Heart left ventricle (tissue), 16 donors: ENCODE results near the gene FAM180A. TPM values are rescaled to one million over a fixed set of nuclear protein-coding genes. Genes with fewer than 3 reads are reported as not detected.

Source experiments
- ATAC-seq, 4 donors: fragments of 200-7000 bp; cut with Tn5 transposase; one replicate each; pipeline ENCODE4 v1.9.1; 2020 to 2022; ENCODE audit warnings: moderate library complexity in 4 of 4, mild to moderate bottlenecking in 3 of 4, moderate number of reproducible peaks in 1 of 4
- DNase-seq, 5 donors: peaks; one replicate each; pipeline ENCODE4 v3.0.0-alpha.2; 2020
- H3K27ac ChIP-seq, 12 donors: fragments of 200-600 bp; sonication (generic) in 4 of 12; one replicate each; pipeline versions ENCODE4 v1.5.0 to v1.8.0; 2016 to 2022; ENCODE audit warnings: mild to moderate bottlenecking in 2 of 12
- H3K27me3 ChIP-seq, 9 donors: fragments of 200-600 bp; sonication (generic) in 2 of 9; one replicate each; pipeline versions ENCODE4 v1.5.1 to v1.8.0; 2016 to 2022; ENCODE audit warnings: mild to moderate bottlenecking in 3 of 9
- H3K36me3 ChIP-seq, 9 donors: fragments of 200-600 bp; sonication (generic) in 2 of 9; one replicate each; pipeline versions ENCODE4 v1.5.0 to v1.8.0; 2018 to 2022; ENCODE audit warnings: mild to moderate bottlenecking in 2 of 9
- H3K4me1 ChIP-seq, 12 donors: fragments of 200-600 bp; sonication (generic) in 4 of 12; one replicate each; pipeline versions ENCODE4 v1.5.0 to v1.8.0; 2016 to 2022; ENCODE audit warnings: mild to moderate bottlenecking in 3 of 12
- H3K4me3 ChIP-seq, 12 donors: fragments of 200-600 bp; sonication (generic) in 4 of 12; one replicate each; pipeline versions ENCODE4 v1.5.0 to v1.8.0; 2017 to 2022; ENCODE audit warnings: mild to moderate bottlenecking in 9 of 12, moderate library complexity in 4 of 12
- H3K9me3 ChIP-seq, 12 donors: fragments of 200-600 bp; sonication (generic) in 4 of 12; one replicate each; pipeline versions ENCODE4 v1.5.0 to v1.8.0; 2016 to 2022; ENCODE audit warnings: mild to moderate bottlenecking in 1 of 12
- CTCF ChIP-seq, 12 donors: fragments of 200-600 bp; sonication (generic) in 4 of 12; IDR thresholded peaks; one replicate each; pipeline versions ENCODE4 v1.5.0 to v1.8.0; 2018 to 2022; ENCODE audit warnings: antibody characterized with exemption in 12 of 12, mild to moderate bottlenecking in 5 of 12
- POLR2A ChIP-seq, 2 donors: fragments of 450-650 bp; IDR thresholded peaks; one replicate each; pipeline ENCODE4 v1.6.1; 2017; ENCODE audit warnings: antibody characterized with exemption in 2 of 2, mild to moderate bottlenecking in 2 of 2, moderate library complexity in 2 of 2
- WGBS, 4 donors: extraction: QIAGEN DNeasy Blood & Tissue Kit in 2 of 4; methylation state at CpG; one replicate each; pipeline versions ENCODE4 v1.1.5 to v1.1.7; 2013 to 2018; 5-methylcytosine and 5-hydroxymethylcytosine counted together
- intact Hi-C, 10 donors: fragments of 100-400 bp; cut with DNase I; formaldehyde crosslinking; loops; one replicate each; pipeline versions ENCODE4 v1.11.1 to v1.14.2; 2022
- polyA plus RNA-seq, 2 donors: library from polyadenylated mRNA; stranded (reverse); fragments of 200-250 nt; gene quantifications; one replicate each; pipeline ENCODE4 v1.2.3, GENCODE V29; 2013
- total RNA-seq, 9 donors: library from RNA; depleted of rRNA in 2 of 9; stranded (reverse); fragments of >200 nt in 2 of 9; fragmentation: NEBNext Ultra II Directional in 3 of 9; extraction: Animal tissue kit (Norgen Biotek cat#: 25700) in 3 of 9; gene quantifications; one replicate each; pipeline versions ENCODE4 v1.1.0 to v1.2.4, GENCODE V29; 2016 to 2023
- donor health status: ischemic (EF 13 %, LVEDD 7.1; RV severe dilation, severe dysfunction).
- donor health status: healthy with polysubstance abuse.
- donor health status: DM: no; HTN: yes; CAD: no.
- donor health status: DM: no; HTN: no; CAD: no.
- donor health status: ischemic (EF 25% LVEDD 6.9; RV normal size, moderate dysfunction).
- donor health status: ischemic (EF 25% LVEDD 5.7; RV mildly dilated, moderate dysfunction).
- donor health status: healthy.
- donor health status: DM: yes; HTN: yes; CAD: no.
- donor health status: ischemic (EF 35%, LVEDD 5.7; RV mildly dilated, moderate dysfunction).
- donor health status: nonischemic (EF 11% LVEDD 7.7; RV severe dilation, severe dysfunction).
- donor health status: DM: yes; HTN: yes; CAD: no.
- donor health status: PGD.
- donor health status: ischemic (EF 29% LVEDD 5.4; RV normal size, mild dysfunction).
- donor health status: nonischemic (EF 23%, LVEDD 6.1; RV moderate dilation, normal function).

FAM180A gene
- total and polyA plus RNA-seq, 11 donors: 7.9 to 63.5 (median 20.8) TPM

DNA sequence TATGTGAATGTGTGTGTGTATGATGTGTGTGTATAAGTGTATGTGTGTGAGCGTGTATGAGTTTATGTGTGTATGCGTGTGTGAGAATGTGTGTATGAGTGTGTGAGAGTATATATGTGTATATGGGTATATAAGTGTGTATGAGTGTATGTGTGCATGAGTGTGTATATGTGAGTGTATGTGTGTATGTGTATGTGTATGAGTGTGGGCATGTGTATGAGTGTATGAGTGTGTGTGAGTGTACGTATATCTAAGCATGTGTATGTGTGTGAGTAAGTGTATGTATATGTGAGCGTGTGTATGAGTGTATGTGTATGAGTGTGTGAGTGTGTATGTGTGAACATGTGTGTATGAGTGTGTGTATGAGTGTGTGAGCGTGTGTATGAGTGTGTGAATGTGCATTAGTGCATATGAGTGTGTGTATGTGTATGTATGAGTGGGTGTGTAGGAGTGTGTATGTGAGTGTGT lies 33.5 kb downstream of the FAM180A start:
- Histone ChIP-seq H3K36me3 (no peaks in the 10 kb centered on the region), H3K27me3 (no peaks in the 10 kb centered on the region), H3K9me3 (no peaks in the 10 kb centered on the region), H3K27ac (peak overlapping the region in 1 of 12 donors; percentile 28), H3K4me1 (peaks cover 0 to 26% (median 11%) of the 10 kb centered on the region in 12 donors), H3K4me3 (no peak overlapping the region)
- DNase-seq: no peak
- ATAC-seq: no peak
- intact Hi-C loops: no loop called here
- TF ChIP-seq POLR2A (IDR thresholded peaks at IDR 0.05) (no peak), CTCF (IDR thresholded peaks at IDR 0.05) (no peak)
- WGBS, 4 donors: 93 to 98% (median 97%) methylated on average over 5 of the region's 5 CpGs

GRCh38 chr7:135714534-135715009 lies 34.0 kb downstream of the FAM180A start:
- H3K4me3 ChIP-seq: no peak overlapping the region
- H3K4me1 ChIP-seq: peaks cover 0 to 26% (median 11%) of the 10 kb centered on the region in 12 donors
- TF ChIP-seq POLR2A (IDR thresholded peaks at IDR 0.05) (no peak), CTCF (IDR thresholded peaks at IDR 0.05) (no peak)
- ATAC-seq (peak in 2 of 4 donors; percentile 8 to 32), DNase-seq (no peak)
- H3K36me3 ChIP-seq: no peaks in the 10 kb centered on the region
- WGBS, 4 donors: 74 to 85% (median 77%) methylated on average over 18 to 20 of the region's 20 CpGs
- H3K9me3 ChIP-seq: no peaks in the 10 kb centered on the region
- H3K27ac ChIP-seq: peak overlapping the region in 1 of 12 donors; percentile 28
- intact Hi-C loops: no loop called here
- no peaks in the 10 kb centered on the region for H3K27me3 ChIP-seq

DNA sequence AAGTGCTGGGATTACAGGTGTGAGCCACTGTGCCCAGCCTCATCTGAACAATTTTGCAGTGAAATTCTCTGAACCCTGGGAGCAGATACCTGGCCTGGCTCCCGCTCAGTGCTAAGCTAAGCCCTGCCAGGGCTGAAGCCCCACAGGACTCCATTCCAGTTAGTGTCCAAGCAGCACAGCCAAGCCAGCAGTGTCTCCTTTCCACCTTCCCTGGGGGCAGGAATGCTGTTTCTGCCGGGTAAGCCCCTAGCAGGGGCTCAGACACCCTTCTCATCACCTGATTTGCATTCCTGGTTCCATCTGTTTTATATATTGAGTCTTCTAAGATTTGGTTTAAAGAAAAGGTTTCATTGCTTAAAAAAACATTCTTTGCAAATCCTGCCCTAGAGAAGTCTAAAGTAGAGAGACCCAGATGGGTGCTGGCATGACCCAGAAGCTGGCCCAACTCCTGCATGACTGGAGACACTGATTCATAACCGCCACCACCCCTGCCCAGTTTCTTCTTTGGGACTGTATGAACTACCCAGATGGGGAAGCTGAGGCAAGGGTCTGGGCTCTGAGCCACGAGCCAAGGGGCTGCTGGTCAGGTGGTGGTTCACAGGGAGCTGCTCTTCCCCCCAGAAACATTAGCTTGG lies 34.7 kb downstream of the FAM180A start:
- Histone ChIP-seq H3K27ac (no peak overlapping the region), H3K4me3 (no peak overlapping the region), H3K4me1 (peaks cover 0 to 21% (median 11%) of the 10 kb centered on the region in 12 donors), H3K9me3 (no peaks in the 10 kb centered on the region), H3K27me3 (no peaks in the 10 kb centered on the region), H3K36me3 (no peaks in the 10 kb centered on the region)
- intact Hi-C loops: no loop called here
- WGBS, 4 donors: 86 to 91% (median 89%) methylated on average over 4 of the region's 4 CpGs
- TF ChIP-seq POLR2A (IDR thresholded peaks at IDR 0.05): no peak
- TF ChIP-seq CTCF (IDR thresholded peaks at IDR 0.05): no peak
- DNase-seq (no peak), ATAC-seq (no peak)

DNA sequence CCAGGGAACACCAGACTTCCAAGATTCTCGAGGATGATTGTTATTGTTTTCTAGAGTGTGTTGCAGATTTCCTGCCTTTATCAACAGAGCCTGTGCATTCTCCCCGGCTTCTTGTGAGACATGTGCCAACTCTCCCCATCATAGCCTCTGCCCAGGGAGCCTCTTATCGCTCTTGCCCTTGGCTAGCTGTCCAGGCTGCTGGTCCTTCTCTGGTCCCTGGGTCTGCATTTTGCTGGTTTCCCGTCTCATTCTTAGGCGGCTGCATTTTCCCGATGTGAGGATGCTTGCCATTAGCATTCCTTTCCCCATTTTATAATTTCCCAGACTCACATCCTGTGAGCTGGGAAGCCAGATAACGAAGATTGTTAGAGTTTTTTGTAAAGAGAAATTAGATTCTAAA lies 35.8 kb downstream of the FAM180A start:
- Histone ChIP-seq H3K9me3 (no peaks in the 10 kb centered on the region), H3K27ac (peak overlapping the region in 1 of 12 donors; percentile 7), H3K36me3 (no peaks in the 10 kb centered on the region), H3K4me3 (no peak overlapping the region), H3K4me1 (peaks cover 0 to 22% (median 11%) of the 10 kb centered on the region in 12 donors), H3K27me3 (no peaks in the 10 kb centered on the region)
- TF ChIP-seq CTCF (IDR thresholded peaks at IDR 0.05) (no peak), POLR2A (IDR thresholded peaks at IDR 0.05) (no peak)
- DNase-seq (no peak), ATAC-seq (peak in 1 of 4 donors; percentile 25)
- intact Hi-C loops: no loop called here
- 29 to 51% (median 37%) methylated on average over 7 of the region's 7 CpGs for WGBS, 4 donors
